C4-2B (cell line): ENCODE data around the gene THTPA.

Experiments
- H3K27ac ChIP-seq: fragments of 450-650 bp; 2 replicates; pipeline ENCODE4 v1.5.1; 2017
- ZFX ChIP-seq: fragments of 450-650 bp; IDR thresholded peaks from 2 replicates; pipeline ENCODE4 v1.6.1; 2017
- TF ChIP-seq, protein P1 (sequence below): fragments of 450-650 bp; conservative IDR thresholded peaks from 2 replicates; pipeline ENCODE4 v1.5.1; 2017; ENCODE audit warnings: mild to moderate bottlenecking

Gene THTPA

DNA sequence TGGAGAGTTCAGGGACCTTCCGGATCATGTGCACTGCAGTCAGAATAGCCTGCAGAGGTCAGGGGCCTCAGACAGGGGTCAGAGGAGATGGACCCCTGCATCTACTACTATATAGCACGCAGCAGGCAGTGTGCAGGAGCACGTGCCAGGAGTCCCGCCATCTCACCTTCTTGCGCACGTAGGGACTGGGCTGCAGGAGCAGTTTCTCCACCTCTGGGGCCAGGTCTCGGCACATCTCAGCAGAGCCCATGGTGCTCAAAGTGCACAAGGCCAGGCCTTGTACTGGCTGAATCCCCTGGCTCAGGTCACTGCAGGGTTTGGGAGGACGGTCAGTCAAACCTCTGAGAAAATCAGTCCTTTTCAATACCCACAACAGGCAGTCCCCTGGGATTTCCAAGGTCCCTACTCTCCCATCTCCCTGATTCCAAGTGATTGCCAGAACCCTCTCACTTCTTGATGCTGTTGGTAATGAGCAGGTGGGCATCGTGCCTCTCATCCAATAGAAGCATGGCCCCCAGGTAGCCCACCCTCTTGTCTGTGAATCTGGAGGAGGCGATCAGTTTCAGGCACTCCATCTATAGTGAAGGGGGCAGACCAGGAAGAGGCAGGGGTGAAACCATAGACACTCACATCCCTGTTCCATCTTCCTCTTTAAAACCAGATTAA, 10.2 kb downstream of the THTPA start:
- no peak for TF ChIP-seq ZFX
- TF ChIP-seq, protein P1, sequence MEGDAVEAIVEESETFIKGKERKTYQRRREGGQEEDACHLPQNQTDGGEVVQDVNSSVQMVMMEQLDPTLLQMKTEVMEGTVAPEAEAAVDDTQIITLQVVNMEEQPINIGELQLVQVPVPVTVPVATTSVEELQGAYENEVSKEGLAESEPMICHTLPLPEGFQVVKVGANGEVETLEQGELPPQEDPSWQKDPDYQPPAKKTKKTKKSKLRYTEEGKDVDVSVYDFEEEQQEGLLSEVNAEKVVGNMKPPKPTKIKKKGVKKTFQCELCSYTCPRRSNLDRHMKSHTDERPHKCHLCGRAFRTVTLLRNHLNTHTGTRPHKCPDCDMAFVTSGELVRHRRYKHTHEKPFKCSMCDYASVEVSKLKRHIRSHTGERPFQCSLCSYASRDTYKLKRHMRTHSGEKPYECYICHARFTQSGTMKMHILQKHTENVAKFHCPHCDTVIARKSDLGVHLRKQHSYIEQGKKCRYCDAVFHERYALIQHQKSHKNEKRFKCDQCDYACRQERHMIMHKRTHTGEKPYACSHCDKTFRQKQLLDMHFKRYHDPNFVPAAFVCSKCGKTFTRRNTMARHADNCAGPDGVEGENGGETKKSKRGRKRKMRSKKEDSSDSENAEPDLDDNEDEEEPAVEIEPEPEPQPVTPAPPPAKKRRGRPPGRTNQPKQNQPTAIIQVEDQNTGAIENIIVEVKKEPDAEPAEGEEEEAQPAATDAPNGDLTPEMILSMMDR: no peak
- H3K27ac ChIP-seq: peak overlapping the region; percentile 84

DNA sequence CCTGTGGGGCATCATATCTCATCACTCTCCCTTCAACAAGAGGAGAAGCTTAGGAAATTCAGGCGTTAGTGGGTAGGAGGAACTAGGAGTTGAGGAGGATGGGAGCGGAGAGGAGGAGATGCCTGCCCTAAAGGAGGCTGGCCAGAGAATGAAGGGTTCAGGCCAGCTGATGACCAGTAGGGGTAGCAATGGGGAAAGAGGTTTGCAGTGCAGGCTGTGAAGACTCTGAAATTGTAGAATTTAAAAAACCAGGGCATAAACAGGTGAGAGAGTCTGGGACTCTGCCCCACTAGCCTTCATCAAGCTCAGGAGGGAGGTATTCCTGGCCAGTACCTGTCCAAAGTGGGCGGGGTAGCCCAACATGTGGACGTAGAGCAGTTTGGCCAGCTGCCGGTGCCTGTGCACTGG, 10.7 kb downstream of the THTPA start:
- peak overlapping the region; percentile 84 for H3K27ac ChIP-seq
- TF ChIP-seq, protein P1: no peak
- no peak for TF ChIP-seq ZFX

DNA sequence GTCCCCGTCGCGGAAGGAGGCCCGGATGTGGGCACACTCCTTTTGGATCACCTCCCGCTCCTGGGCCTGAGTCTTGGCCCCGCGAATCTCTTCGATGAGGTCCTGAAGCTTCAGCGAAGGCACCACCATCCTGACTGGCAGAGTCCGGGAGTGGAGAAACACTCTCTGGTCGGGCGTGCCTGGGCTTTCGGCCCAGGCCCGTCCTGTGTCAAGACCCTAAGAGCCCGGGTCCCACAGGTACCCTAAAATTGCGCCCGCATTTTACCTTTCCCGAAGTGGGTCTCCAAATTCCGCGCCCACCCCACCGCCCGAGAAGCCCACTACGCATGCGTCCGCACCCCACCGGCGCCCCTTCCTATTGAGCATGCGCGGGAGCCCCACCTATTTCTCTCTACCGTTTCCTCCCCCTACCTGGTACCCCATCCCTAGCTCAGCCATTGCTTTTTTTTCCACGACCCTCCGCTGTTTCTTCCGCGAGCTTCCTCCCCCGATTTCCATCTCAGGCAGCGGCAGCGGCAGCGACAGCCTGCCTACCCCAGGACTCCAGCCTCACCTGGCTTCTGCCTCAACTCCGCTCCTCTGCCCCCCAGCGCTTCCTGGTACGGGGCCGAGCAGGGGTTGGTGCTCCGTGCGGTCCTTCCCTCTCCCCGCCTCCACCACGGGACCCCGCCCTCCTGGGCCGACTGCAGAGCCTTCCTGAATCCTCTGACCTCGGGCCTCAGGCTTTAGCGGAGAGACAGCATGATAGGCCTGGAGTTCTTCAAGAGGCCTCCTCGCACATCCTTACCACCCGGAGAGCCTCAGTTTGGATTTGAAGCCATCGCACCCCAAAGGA, 11.3 kb downstream of the THTPA start, which contains the start of gene AP1G2:
Gene AP1G2 (minus strand): TSS at position 606 of the 835 bp plus-strand sequence. CDS start 477 bp downstream, at position 129.
- TF ChIP-seq, protein P1: no peak
- TF ChIP-seq ZFX: no peak
- peak within 1 kb of the TSS; percentile 84 for H3K27ac ChIP-seq

DNA sequence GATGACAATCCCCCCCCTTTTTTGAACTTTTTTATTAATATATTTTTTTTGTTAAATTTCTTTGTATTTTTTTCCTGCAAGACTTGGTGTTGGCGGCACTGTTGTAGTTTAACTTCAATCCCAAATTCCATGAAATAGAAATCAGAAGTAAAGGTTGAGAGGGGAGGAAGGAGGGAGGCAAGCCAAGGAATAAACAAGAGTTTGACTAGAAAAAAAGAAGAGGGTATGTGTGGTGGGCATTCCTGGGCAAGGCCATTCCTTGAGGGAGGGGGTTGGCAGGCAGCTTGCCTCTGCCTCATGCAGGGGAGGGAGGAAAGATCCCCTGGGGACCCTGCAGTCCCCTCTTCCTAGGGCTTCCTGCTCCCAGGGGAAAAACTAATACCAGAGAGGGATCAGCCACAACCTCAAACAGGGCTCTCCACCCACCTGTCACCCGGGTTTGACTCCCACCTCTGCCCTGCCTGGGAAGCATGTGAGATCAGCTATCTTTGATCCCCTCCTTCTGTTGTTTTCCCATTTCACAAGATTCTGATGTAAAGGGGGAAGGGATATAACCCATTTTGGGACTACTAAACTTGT, 12.0 kb downstream of the THTPA start:
- peak overlapping the region; percentile 30 for H3K27ac ChIP-seq

DNA sequence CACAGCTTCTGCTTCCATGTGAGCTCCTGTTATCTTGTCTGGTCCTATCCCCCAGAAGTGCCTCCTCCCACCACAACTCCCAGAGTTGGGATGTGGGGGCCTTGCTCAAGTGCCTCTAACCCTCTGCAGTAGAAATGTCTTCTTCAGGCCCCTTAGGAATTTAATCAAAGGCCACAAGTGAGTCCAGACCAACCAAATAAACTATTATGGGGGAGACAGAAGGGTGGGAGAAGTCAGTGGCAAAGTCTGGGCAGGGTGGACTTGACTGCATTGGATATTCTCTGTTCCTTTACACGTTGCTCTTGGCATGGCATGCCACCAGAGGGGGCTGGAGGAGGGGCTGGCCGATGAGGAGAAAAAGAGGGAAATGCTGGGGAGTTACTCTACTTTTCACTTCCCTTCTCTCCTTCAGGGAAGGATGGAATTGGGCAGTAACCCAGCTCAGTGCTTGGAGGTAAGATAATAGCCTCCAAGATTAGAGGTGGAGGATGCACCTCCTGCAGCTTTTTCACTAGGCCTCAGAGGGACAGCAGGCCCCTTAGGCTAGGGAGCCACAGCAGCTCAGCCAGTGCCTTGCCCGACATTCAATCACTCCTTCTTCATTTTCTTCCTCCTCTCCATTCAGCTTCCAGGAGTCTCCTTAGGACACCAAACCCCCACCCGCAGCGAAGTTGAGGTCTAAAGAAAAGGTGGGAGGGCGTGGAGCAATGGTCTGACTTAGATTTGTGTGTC, 12.7 kb downstream of the THTPA start:
- H3K27ac ChIP-seq: peak overlapping the region; percentile 30; the same call in 1 of the 2 replicates
- TF ChIP-seq, protein P1: no peak; the same call in 1 of the 2 replicates

More for the DNA sequence above, 12.0 kb downstream of the THTPA start:
- TF ChIP-seq ZFX: no peak
- TF ChIP-seq, protein P1: no peak

DNA sequence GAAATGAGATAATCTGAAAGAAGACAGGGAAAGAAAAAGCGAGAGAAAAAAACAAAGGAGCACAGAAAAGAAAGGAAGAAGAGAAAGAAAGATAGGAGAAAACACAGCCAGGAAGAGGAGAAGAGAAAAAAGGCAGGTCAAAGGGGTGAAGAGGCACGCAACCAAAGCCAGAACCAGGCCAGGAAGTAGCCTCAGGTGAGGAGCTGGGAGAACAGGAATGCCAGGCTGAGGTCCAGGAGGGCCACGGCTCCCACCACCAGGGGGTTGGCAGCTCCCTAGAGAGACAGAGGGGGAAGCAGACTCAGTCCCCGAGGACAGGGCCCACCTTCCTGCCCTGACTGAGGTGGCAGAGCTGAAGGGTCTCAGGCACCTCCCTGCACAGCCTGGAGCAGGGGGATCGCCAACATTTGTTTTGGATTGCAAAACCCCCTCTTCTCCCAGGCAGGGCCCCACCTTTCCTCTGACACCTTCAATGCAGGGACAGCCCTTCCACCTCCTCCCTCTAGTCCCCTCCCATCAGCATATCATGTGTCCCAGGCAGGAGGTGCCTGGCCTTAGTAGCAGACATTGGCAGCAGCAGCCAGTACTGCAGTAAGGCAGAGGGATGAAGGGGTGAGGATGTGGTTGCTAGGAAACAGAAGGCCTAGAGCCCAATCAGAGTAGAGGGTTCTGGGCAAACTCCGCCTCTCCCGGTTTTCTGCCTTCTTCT, 13.5 kb downstream of the THTPA start:
- H3K27ac ChIP-seq: no peak overlapping the region
- TF ChIP-seq, protein P1: no peak
- no peak for TF ChIP-seq ZFX
